Measurements from ENCODE around the gene SCGB1D2.
A peak's percentile ranks its signal among the peaks of the same experiment; 100 is the strongest.

SCGB1D2 gene

GRCh38 chr11:62233730-62234129 is 8.3 kb upstream of the SCGB1D2 start:
- POLR2A ChIA-PET: no interaction called here
- CTCF ChIA-PET: no interaction called here
- TF ChIP-seq LEF1 (IDR thresholded peaks at IDR 0.05; ENCODE audit: borderline replicate concordance) (no peak), TARDBP (IDR thresholded peaks at IDR 0.05) (no peak), CTBP1 (IDR thresholded peaks at IDR 0.05; ENCODE audit: borderline replicate concordance) (no peak), FOXM1 (IDR thresholded peaks at IDR 0.05; ENCODE audit: borderline replicate concordance) (no peak), ELF4 (IDR thresholded peaks at IDR 0.05) (no peak), BHLHE40 (IDR thresholded peaks at IDR 0.05; ENCODE audit: borderline replicate concordance) (no peak), ZNF384 (IDR thresholded peaks at IDR 0.05) (no peak), L3MBTL2 (conservative IDR thresholded peaks at IDR 0.05) (no peak), FOXK2 (IDR thresholded peaks at IDR 0.05) (no peak), HDGF (IDR thresholded peaks at IDR 0.05; ENCODE audit: borderline replicate concordance) (no peak), NFRKB (IDR thresholded peaks at IDR 0.05) (no peak), SUZ12 (IDR thresholded peaks at IDR 0.05) (no peak), SP1 (IDR thresholded peaks at IDR 0.05) (no peak), FOXA1 (IDR thresholded peaks at IDR 0.05) (no peak), ARNT (IDR thresholded peaks at IDR 0.05) (no peak)
- TF ChIP-seq, protein P1, sequence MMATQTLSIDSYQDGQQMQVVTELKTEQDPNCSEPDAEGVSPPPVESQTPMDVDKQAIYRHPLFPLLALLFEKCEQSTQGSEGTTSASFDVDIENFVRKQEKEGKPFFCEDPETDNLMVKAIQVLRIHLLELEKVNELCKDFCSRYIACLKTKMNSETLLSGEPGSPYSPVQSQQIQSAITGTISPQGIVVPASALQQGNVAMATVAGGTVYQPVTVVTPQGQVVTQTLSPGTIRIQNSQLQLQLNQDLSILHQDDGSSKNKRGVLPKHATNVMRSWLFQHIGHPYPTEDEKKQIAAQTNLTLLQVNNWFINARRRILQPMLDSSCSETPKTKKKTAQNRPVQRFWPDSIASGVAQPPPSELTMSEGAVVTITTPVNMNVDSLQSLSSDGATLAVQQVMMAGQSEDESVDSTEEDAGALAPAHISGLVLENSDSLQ (IDR thresholded peaks at IDR 0.05): no peak
- no peak for DNase-seq (ENCODE audit: extremely low spot score)

DNA sequence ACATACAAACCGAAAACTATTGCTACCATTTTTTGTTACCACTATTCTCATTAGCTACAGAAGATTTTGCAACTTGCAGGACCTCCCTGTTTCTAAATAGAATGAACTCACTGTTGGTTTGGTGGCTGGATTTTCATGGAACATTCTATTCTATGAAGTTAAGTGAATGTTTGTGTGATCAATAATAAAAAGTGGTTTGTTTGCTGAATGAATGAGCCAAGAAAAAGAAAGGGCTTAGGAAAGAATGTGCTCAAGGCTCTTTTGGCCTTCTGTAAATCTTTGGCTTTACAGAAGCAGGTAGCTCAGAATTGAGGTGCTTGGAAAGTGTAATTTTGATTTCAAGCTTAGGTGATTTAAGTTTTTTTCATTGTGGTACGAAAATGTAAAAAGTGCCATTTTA is 5.9 kb upstream of the SCGB1D2 start:
- POLR2A ChIA-PET: no interaction called here
- DNase-seq (ENCODE audit: extremely low spot score): no peak
- CTCF ChIA-PET: no interaction called here
- TF ChIP-seq NFRKB (IDR thresholded peaks at IDR 0.05) (no peak), L3MBTL2 (conservative IDR thresholded peaks at IDR 0.05) (no peak), HDGF (IDR thresholded peaks at IDR 0.05; ENCODE audit: borderline replicate concordance) (no peak), BHLHE40 (IDR thresholded peaks at IDR 0.05; ENCODE audit: borderline replicate concordance) (no peak), CTBP1 (IDR thresholded peaks at IDR 0.05; ENCODE audit: borderline replicate concordance) (no peak), FOXA1 (IDR thresholded peaks at IDR 0.05) (no peak), SUZ12 (IDR thresholded peaks at IDR 0.05) (no peak), FOXM1 (IDR thresholded peaks at IDR 0.05; ENCODE audit: borderline replicate concordance) (no peak), ZNF384 (IDR thresholded peaks at IDR 0.05) (no peak), FOXK2 (IDR thresholded peaks at IDR 0.05) (no peak), ELF4 (IDR thresholded peaks at IDR 0.05) (no peak), TARDBP (IDR thresholded peaks at IDR 0.05) (no peak), SP1 (IDR thresholded peaks at IDR 0.05) (no peak), LEF1 (IDR thresholded peaks at IDR 0.05; ENCODE audit: borderline replicate concordance) (no peak), ARNT (IDR thresholded peaks at IDR 0.05) (no peak)
- TF ChIP-seq, protein P1 (IDR thresholded peaks at IDR 0.05): no peak

GRCh38 chr11:62237499-62237898 is 4.5 kb upstream of the SCGB1D2 start:
- ChIA-PET POLR2A (no interaction called here), CTCF (no interaction called here)
- TF ChIP-seq CTBP1 (IDR thresholded peaks at IDR 0.05; ENCODE audit: borderline replicate concordance): no peak
- no peak for TF ChIP-seq LEF1 (IDR thresholded peaks at IDR 0.05; ENCODE audit: borderline replicate concordance)
- no peak for TF ChIP-seq SUZ12 (IDR thresholded peaks at IDR 0.05)
- TF ChIP-seq ARNT (IDR thresholded peaks at IDR 0.05): no peak
- TF ChIP-seq FOXM1 (IDR thresholded peaks at IDR 0.05; ENCODE audit: borderline replicate concordance): no peak
- no peak for TF ChIP-seq SP1 (IDR thresholded peaks at IDR 0.05)
- no peak for TF ChIP-seq NFRKB (IDR thresholded peaks at IDR 0.05)
- no peak for TF ChIP-seq HDGF (IDR thresholded peaks at IDR 0.05; ENCODE audit: borderline replicate concordance)
- TF ChIP-seq ELF4 (IDR thresholded peaks at IDR 0.05): no peak
- TF ChIP-seq TARDBP (IDR thresholded peaks at IDR 0.05): no peak
- TF ChIP-seq FOXA1 (IDR thresholded peaks at IDR 0.05): no peak
- TF ChIP-seq L3MBTL2 (conservative IDR thresholded peaks at IDR 0.05): no peak
- no peak for DNase-seq (ENCODE audit: extremely low spot score)

DNA sequence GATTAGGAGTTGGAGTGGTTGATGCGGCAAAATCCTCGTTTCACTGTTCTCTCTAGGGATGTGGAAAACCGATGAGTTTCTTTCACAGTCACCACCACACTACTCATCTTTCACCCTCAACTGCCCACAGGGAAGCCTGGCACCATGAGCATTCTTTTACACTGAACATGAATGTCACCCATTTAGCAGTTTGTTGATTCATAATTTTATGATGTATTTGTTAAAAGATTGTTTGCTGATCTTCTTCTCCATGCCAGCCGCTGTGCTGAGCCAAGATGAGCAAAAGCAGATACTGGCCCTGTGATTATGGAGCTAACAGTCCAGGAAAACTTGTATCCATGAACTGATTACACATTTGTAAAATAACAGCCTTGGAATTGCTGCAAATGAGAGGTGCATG is 3.9 kb upstream of the SCGB1D2 start:
- no peak for DNase-seq (ENCODE audit: extremely low spot score)
- TF ChIP-seq TARDBP (IDR thresholded peaks at IDR 0.05): no peak
- TF ChIP-seq ELF4 (IDR thresholded peaks at IDR 0.05): no peak
- TF ChIP-seq LEF1 (IDR thresholded peaks at IDR 0.05; ENCODE audit: borderline replicate concordance): no peak
- TF ChIP-seq FOXA1 (IDR thresholded peaks at IDR 0.05): no peak
- TF ChIP-seq HDGF (IDR thresholded peaks at IDR 0.05; ENCODE audit: borderline replicate concordance): no peak
- no peak for TF ChIP-seq L3MBTL2 (conservative IDR thresholded peaks at IDR 0.05)
- TF ChIP-seq NFRKB (IDR thresholded peaks at IDR 0.05): no peak
- TF ChIP-seq ARNT (IDR thresholded peaks at IDR 0.05): no peak
- TF ChIP-seq FOXM1 (IDR thresholded peaks at IDR 0.05; ENCODE audit: borderline replicate concordance): no peak
- TF ChIP-seq BHLHE40 (IDR thresholded peaks at IDR 0.05; ENCODE audit: borderline replicate concordance): no peak
- TF ChIP-seq ZNF384 (IDR thresholded peaks at IDR 0.05): no peak
- TF ChIP-seq SUZ12 (IDR thresholded peaks at IDR 0.05): no peak
- ChIA-PET CTCF (no interaction called here), POLR2A (no interaction called here)

GRCh38 chr11:62241095-62241494 is 944 bp upstream of the SCGB1D2 start:
- no peak for DNase-seq (ENCODE audit: extremely low spot score)
- TF ChIP-seq FOXM1 (IDR thresholded peaks at IDR 0.05; ENCODE audit: borderline replicate concordance) (no peak), SP1 (IDR thresholded peaks at IDR 0.05) (no peak), HDGF (IDR thresholded peaks at IDR 0.05; ENCODE audit: borderline replicate concordance) (no peak), L3MBTL2 (conservative IDR thresholded peaks at IDR 0.05) (no peak), ZNF384 (IDR thresholded peaks at IDR 0.05) (no peak), CTBP1 (IDR thresholded peaks at IDR 0.05; ENCODE audit: borderline replicate concordance) (no peak), TARDBP (IDR thresholded peaks at IDR 0.05) (no peak), NFRKB (IDR thresholded peaks at IDR 0.05) (no peak)
- ChIA-PET CTCF (no interaction called here), POLR2A (no interaction called here)

DNA sequence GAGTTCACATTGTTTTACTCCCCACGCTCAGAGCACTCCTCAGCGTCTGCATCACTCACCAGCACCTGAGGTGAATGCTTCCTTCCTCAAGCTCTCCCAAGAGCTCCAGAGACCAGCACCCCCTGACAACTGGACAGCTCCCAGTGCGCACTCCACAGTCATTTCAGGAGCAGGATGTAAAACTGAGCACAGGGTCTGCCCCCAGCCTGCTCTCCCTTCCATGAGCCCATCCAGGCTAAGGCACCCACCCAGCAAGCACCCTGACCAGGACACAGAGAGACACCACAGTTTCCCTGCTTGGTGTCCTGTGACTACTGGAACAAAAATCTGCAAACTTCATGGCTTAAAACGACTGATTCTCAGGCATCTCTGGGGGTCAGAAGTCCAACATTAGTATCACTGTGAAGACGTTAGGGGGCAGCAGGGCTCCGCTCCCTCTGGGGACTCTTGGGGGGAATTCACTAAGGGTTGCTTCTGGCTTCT is 3.3 kb downstream of the SCGB1D2 start:
- DNase-seq (ENCODE audit: extremely low spot score): peak; percentile 25
- ChIA-PET CTCF (no interaction called here), POLR2A (no interaction called here)
- TF ChIP-seq TARDBP (IDR thresholded peaks at IDR 0.05) (no peak), SP1 (IDR thresholded peaks at IDR 0.05) (no peak), BHLHE40 (IDR thresholded peaks at IDR 0.05; ENCODE audit: borderline replicate concordance) (no peak), L3MBTL2 (conservative IDR thresholded peaks at IDR 0.05) (no peak), ELF4 (IDR thresholded peaks at IDR 0.05) (no peak), FOXK2 (IDR thresholded peaks at IDR 0.05) (no peak), LEF1 (IDR thresholded peaks at IDR 0.05; ENCODE audit: borderline replicate concordance) (no peak), FOXA1 (IDR thresholded peaks at IDR 0.05) (no peak), ARNT (IDR thresholded peaks at IDR 0.05) (no peak), NFRKB (IDR thresholded peaks at IDR 0.05) (no peak), ZNF384 (IDR thresholded peaks at IDR 0.05) (no peak), CTBP1 (IDR thresholded peaks at IDR 0.05; ENCODE audit: borderline replicate concordance) (no peak), SUZ12 (IDR thresholded peaks at IDR 0.05) (no peak), FOXM1 (IDR thresholded peaks at IDR 0.05; ENCODE audit: borderline replicate concordance) (no peak)
- TF ChIP-seq, protein P1 (IDR thresholded peaks at IDR 0.05): no peak
